ENCODE results near the gene MAP3K4. TPM values are rescaled to one million over a fixed set of nuclear protein-coding genes. Genes with fewer than 3 reads are reported as not detected.
A peak's percentile ranks its signal among the peaks of the same experiment; 100 is the strongest.

MAP3K4 gene
- total RNA-seq, 1 experiment from 2014 or later = 54.3 TPM

DNA sequence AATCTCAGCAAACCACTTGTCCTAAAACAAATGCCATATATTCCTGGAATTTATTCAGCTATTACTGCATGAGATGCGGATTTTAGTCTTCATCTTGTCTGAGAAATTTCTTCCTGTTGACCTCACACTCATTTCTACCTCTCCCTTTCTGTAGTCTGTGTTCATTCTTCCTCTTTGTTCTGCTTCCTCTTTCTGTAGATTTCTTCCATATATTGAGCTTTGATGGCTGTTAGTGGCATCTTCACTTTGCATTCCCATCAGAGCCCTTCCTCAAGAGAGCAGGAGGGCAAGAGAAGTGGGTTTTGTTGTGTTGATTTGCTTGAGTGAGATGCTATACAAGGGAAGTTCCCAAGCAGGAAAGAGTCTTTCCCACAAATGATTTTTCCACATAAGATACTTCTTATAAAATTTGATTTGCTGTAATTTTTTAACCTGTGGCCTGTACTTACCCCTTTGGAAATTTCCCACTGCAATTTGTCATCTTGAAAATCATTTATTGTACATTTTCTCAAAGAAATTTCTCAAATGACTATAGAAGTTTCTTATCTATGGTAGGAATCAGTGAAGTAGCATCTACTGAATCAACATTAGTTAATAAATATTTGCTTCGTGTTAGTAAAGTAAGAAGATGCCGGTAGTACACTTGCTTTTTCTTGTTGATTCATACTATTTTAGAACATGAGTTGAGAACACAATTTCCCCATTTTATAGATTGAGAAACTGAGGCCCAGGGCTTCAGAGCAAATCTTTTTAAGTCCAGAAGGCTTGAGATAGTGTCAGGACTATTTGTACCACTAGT lies 43.8 kb downstream of the MAP3K4 start:
- H3K4me3 Mint-ChIP-seq = no peak overlapping the region; a peak in 1 of 5 replicates
- peak overlapping the region; percentile 6 to 40 (median 33) for H3K27ac Mint-ChIP-seq
- Histone ChIP-seq H3T11ph (ENCODE audit: low read length) (no peak overlapping the region), H3K27me3 (ENCODE audit: insufficient read depth, low read length) (no peaks in the 10 kb centered on the region), H3K18ac (ENCODE audit: insufficient read length, low read depth, low read length) (no peak overlapping the region), H2BK20ac (ENCODE audit: low read depth, low read length, poor library complexity, severe bottlenecking) (no peak overlapping the region), H4K20me1 (ENCODE audit: control insufficient read depth, insufficient read depth, insufficient read length) (no peaks in the 10 kb centered on the region), H3K4me1 (ENCODE audit: insufficient read depth, low read length) (peaks cover 3% of the 10 kb centered on the region; the same call in 1 of the 2 replicates), H3K4ac (ENCODE audit: low read depth, low read length) (no peak overlapping the region), H2AK5ac (ENCODE audit: insufficient read length, low read length) (no peak overlapping the region), H3K4me2 (ENCODE audit: insufficient read depth, insufficient read length, low read length) (no peak overlapping the region), H3K14ac (ENCODE audit: insufficient read depth, low read length) (no peak overlapping the region), H4K8ac (replicated peaks; ENCODE audit: insufficient read length, low read depth, low read length) (no peak overlapping the region), H3K56ac (ENCODE audit: insufficient read length, low read depth, low read length) (no peak overlapping the region), H3K23ac (ENCODE audit: insufficient read length, low read depth, low read length) (no peak overlapping the region), H3K9me3 (ENCODE audit: control insufficient read depth, low read depth, low read length) (no peaks in the 10 kb centered on the region), H2BK120ac (ENCODE audit: low read depth, low read length, poor library complexity, severe bottlenecking) (no peak overlapping the region), H2BK5ac (ENCODE audit: insufficient read length, low read length) (no peak overlapping the region), H4K5ac (ENCODE audit: insufficient read length, low read depth, low read length) (no peak overlapping the region), H2BK15ac (ENCODE audit: low read depth, low read length) (no peak overlapping the region), H4K91ac (ENCODE audit: insufficient read length, low read depth, low read length) (no peak overlapping the region), H3K79me1 (ENCODE audit: insufficient read depth, low read depth, low read length, poor library complexity, severe bottlenecking) (no peaks in the 10 kb centered on the region), H2AFZ (ENCODE audit: low read length) (no peak overlapping the region), H3K27ac (ENCODE audit: insufficient read length, low read depth, low read length) (peak overlapping the region; percentile 48), H3K79me2 (ENCODE audit: insufficient read depth, low read length) (no peaks in the 10 kb centered on the region), H3K23me2 (ENCODE audit: insufficient read length, low read depth, low read length, poor library complexity, severe bottlenecking) (no peaks in the 10 kb centered on the region), H2BK12ac (ENCODE audit: insufficient read length, low read depth, low read length) (no peak overlapping the region), H3K9ac (ENCODE audit: extremely low read depth, insufficient read length, low read length) (no peak overlapping the region)
- WGBS (ENCODE audit: extremely low coverage, insufficient read length, low lambda C conversion rate) = no CpG with 5 or more reads among the region's 3 CpGs
- H3K9me3 Mint-ChIP-seq = no peaks in the 10 kb centered on the region
- peaks cover 4 to 14% (median 12%) of the 10 kb centered on the region in 3 experiments; a peak in 5 of 7 replicates for H3K36me3 Mint-ChIP-seq (ENCODE audit: insufficient read depth in 1 of 3, low read depth in 3 of 3)
- TF ChIP-seq, protein P1, sequence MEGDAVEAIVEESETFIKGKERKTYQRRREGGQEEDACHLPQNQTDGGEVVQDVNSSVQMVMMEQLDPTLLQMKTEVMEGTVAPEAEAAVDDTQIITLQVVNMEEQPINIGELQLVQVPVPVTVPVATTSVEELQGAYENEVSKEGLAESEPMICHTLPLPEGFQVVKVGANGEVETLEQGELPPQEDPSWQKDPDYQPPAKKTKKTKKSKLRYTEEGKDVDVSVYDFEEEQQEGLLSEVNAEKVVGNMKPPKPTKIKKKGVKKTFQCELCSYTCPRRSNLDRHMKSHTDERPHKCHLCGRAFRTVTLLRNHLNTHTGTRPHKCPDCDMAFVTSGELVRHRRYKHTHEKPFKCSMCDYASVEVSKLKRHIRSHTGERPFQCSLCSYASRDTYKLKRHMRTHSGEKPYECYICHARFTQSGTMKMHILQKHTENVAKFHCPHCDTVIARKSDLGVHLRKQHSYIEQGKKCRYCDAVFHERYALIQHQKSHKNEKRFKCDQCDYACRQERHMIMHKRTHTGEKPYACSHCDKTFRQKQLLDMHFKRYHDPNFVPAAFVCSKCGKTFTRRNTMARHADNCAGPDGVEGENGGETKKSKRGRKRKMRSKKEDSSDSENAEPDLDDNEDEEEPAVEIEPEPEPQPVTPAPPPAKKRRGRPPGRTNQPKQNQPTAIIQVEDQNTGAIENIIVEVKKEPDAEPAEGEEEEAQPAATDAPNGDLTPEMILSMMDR (conservative IDR thresholded peaks at IDR 0.05) = no peak
- H3K27me3 Mint-ChIP-seq (ENCODE audit: low read depth) = no peaks in the 10 kb centered on the region
- no peak for DNase-seq
- H3K4me1 Mint-ChIP-seq = peaks cover 16 to 35% of the 10 kb centered on the region in 2 experiments
